ENCODE results near the gene COMTD1.
"Not testable (repeated sequence)": the region's sequence is repeated elsewhere in the genome, so short reads cannot be mapped to it uniquely, and the experiment has no call there.

Gene COMTD1

DNA sequence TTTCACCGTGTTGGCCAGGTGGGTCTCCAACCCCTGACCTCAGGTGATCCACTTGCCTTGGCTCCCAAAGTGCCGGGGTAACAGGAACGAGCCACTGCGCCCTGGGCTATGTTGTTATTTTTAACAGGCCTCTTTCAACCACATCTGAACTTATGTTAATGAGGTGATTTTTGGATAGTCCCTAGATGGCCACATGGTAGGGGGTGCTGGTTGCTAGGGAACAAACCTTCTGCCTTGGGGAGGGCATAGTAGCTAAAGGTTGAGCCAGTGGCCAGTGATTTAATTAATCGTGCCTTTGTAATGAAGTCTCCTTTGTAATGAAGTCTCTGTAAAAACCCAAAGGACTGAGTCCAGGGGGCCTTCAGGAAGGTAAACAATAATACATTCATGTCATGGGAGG, 9.1 kb downstream of the COMTD1 start:
- Mint-ChIP-seq H3K27ac (ENCODE audit: low read depth) (peak overlapping the region; percentile 19), H3K4me1 (peaks cover 57% of the 10 kb centered on the region), H3K27me3 (no peaks in the 10 kb centered on the region), H3K9me3 (no peaks in the 10 kb centered on the region), H3K36me3 (ENCODE audit: insufficient read depth) (peaks cover 81% of the 10 kb centered on the region), H3K4me3 (no peak overlapping the region)
- ATAC-seq (replicated peaks; ENCODE audit: extremely low read depth, poor library complexity, severe bottlenecking), result no peak
- DNase-seq (ENCODE audit: low spot score in 2 of 2), result no peak

- ATAC-seq (replicated peaks; ENCODE audit: extremely low read depth, poor library complexity, severe bottlenecking) (no peak), DNase-seq (ENCODE audit: low spot score in 2 of 2) (no peak)
- Mint-ChIP-seq H3K4me3 (no peak overlapping the region), H3K27ac (ENCODE audit: low read depth) (no peak overlapping the region), H3K27me3 (no peaks in the 10 kb centered on the region), H3K4me1 (peaks cover 60% of the 10 kb centered on the region), H3K9me3 (no peaks in the 10 kb centered on the region), H3K36me3 (ENCODE audit: insufficient read depth) (peaks cover 81% of the 10 kb centered on the region)
These were observed 9.7 kb downstream of the COMTD1 start for GRCh38 chr10:75226095-75226494.

- Mint-ChIP-seq H3K27me3 (no peaks in the 10 kb centered on the region), H3K4me3 (no peak overlapping the region), H3K4me1 (peaks cover 61% of the 10 kb centered on the region), H3K9me3 (no peaks in the 10 kb centered on the region), H3K36me3 (ENCODE audit: insufficient read depth) (peaks cover 83% of the 10 kb centered on the region), H3K27ac (ENCODE audit: low read depth) (peak overlapping the region; percentile 73)
- ATAC-seq (replicated peaks; ENCODE audit: extremely low read depth, poor library complexity, severe bottlenecking) (no peak), DNase-seq (ENCODE audit: low spot score in 2 of 2) (no peak)
These were observed 12.2 kb downstream of the COMTD1 start for GRCh38 chr10:75223507-75223906.

DNA sequence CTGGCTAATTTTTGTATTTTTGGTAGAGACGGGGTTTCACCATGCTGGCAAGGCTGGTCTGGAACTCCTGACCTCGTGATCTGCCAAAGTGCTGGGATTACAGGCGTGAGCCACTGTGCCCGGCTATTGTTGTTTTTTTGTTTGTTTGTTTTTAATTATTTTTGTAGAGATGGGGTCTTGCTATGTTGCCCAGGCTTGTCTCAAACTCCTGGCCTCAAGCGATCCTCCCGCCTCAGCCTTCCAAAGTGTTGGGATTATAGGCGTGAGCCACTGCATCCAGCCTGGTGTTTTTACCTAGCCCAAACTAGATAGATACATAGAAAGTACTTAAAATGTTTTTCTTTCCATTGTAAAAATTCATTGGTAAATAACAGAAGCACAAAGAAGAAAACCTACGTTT, 14.3 kb downstream of the COMTD1 start:
- peaks cover 60% of the 10 kb centered on the region for H3K4me1 Mint-ChIP-seq

GRCh38 chr10:75220274-75220673, 15.5 kb downstream of the COMTD1 start:
- H3K27me3 Mint-ChIP-seq, result no peaks in the 10 kb centered on the region
- no peaks in the 10 kb centered on the region for H3K9me3 Mint-ChIP-seq
- H3K4me3 Mint-ChIP-seq, result no peak overlapping the region
- peaks cover 94% of the 10 kb centered on the region for H3K36me3 Mint-ChIP-seq (ENCODE audit: insufficient read depth)
- peaks cover 58% of the 10 kb centered on the region for H3K4me1 Mint-ChIP-seq
- no peak overlapping the region for H3K27ac Mint-ChIP-seq (ENCODE audit: low read depth)
- ATAC-seq (replicated peaks; ENCODE audit: extremely low read depth, poor library complexity, severe bottlenecking) (no peak), DNase-seq (ENCODE audit: low spot score in 2 of 2) (no peak)

More for the DNA sequence above, 14.3 kb downstream of the COMTD1 start:
- not testable (repeated sequence) for H3K4me3 Mint-ChIP-seq; H3K9me3 Mint-ChIP-seq; ATAC-seq (replicated peaks; ENCODE audit: extremely low read depth, poor library complexity, severe bottlenecking); H3K27me3 Mint-ChIP-seq; DNase-seq (ENCODE audit: low spot score in 2 of 2)
- peak overlapping the region; percentile 44 for H3K27ac Mint-ChIP-seq (ENCODE audit: low read depth)
- peaks cover 89% of the 10 kb centered on the region for H3K36me3 Mint-ChIP-seq (ENCODE audit: insufficient read depth)

DNA sequence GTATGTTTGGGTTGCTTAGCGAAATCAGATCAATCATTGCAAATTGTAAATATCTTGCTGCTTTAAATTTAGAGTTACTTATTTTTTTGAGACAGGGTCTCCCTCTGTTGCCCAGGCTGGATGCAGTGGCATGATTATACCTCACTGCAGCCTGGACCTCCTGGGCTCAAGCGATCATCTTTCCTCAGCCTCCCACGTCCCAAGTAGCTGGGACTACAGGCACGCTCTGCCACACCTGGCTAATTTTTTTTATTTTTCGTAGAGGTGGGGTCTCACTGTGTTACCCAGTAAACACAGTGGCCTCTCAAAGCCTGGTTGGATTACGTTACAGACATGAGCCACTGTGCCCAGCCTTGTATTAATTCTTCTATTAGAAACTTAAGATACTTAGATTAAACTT, 23.4 kb downstream of the COMTD1 start:
- ATAC-seq (replicated peaks; ENCODE audit: extremely low read depth, poor library complexity, severe bottlenecking) (no peak), DNase-seq (ENCODE audit: low spot score in 2 of 2) (no peak)
- peaks cover 56% of the 10 kb centered on the region for H3K36me3 Mint-ChIP-seq (ENCODE audit: insufficient read depth)
- H3K4me3 Mint-ChIP-seq, result peak overlapping the region; percentile 93
- H3K27ac Mint-ChIP-seq (ENCODE audit: low read depth), result peak overlapping the region; percentile 82
- H3K9me3 Mint-ChIP-seq, result no peaks in the 10 kb centered on the region
- no peaks in the 10 kb centered on the region for H3K27me3 Mint-ChIP-seq
- H3K4me1 Mint-ChIP-seq, result peaks cover 29% of the 10 kb centered on the region

DNA sequence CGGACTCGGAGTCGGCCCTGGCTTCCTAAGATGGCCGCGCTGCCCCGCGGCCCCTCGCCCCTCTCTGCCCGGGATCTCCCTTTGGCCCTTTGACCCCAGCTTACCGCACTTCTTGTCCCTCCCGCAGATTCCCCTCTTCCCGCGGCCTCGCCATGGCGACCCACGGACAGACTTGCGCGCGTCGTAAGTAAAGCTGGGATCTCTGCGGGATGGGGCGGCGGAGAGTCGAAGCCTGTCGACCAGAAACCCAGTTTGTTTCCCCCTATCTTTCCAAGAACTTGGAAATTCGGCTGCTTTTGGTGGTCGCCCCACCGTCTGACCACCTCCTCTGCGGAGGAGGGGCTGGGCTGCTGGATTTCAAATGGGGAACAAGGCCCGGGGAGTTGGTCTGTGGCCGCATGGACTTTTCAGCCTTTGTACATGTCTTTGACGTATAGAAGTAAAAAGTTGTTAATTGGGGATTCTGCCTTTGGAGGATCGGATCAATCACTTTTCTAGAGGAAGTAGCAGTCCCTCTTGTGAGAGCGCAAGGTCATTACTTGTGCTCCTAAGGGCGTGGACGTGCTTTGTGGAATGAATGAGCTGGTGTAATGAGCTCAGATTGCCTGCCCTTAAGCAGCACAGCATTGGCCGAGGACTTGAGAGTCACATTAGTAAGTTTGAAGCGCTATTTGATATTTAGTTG, 24.6 kb downstream of the COMTD1 start:
- Mint-ChIP-seq H3K4me1 (peaks cover 22% of the 10 kb centered on the region), H3K27ac (ENCODE audit: low read depth) (peak overlapping the region; percentile 97), H3K27me3 (no peaks in the 10 kb centered on the region), H3K9me3 (no peaks in the 10 kb centered on the region), H3K4me3 (peak overlapping the region; percentile 93), H3K36me3 (ENCODE audit: insufficient read depth) (peaks cover 44% of the 10 kb centered on the region)
- DNase-seq (ENCODE audit: low spot score in 2 of 2) (no peak), ATAC-seq (replicated peaks; ENCODE audit: extremely low read depth, poor library complexity, severe bottlenecking) (no peak)

DNA sequence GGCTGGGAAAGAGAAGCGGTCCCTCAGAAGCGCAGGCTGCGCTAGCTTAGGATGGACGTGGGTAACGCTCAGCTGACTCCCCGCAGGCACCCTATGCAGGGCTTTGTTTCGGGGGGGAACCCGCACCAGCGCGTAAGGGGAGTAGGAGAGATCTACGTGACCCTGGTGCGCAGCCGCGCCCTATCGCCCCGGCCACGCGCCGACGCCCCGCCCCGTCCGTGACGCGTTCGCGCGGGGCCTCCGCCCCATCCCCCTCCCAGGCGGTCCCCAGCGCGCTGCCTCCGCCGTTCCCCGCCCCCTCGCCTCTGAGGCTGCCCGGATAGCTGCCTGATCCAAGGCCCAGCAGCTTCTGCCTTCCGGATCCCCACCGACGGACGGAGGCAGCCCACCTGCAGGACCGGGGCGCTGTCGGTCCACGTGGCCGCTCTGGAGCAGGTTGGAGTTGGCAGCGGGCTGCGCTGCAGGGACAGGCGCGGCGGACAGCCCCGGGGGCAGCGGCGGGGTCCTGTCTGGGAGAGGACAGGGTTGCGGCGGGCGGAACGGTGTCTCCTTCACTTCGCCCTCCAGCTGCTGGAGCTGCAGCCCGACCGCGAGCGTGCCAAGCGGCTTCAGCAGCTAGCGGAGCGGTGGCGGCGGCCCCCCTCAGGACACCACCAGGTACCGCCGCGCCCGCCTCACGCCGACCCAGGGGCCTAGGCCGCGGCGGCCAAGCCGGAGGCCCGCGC, 25.3 kb downstream of the COMTD1 start, which contains the start of gene VDAC2:
TSS of gene VDAC2 (plus strand) at position 515 of the 725 bp plus-strand sequence. CDS start 363 bp downstream, outside the sequence.
- Mint-ChIP-seq H3K4me3 (peak within 1 kb of the TSS; percentile 93), H3K27ac (ENCODE audit: low read depth) (peak within 1 kb of the TSS; percentile 97), H3K36me3 (ENCODE audit: insufficient read depth) (peaks cover 37% of the 10 kb centered on the region), H3K4me1 (peaks cover 19% of the 10 kb centered on the region), H3K27me3 (no peaks in the 10 kb centered on the region), H3K9me3 (no peaks in the 10 kb centered on the region)
- ATAC-seq (replicated peaks; ENCODE audit: extremely low read depth, poor library complexity, severe bottlenecking) (peak; percentile 88), DNase-seq (ENCODE audit: low spot score in 2 of 2) (peak; percentile 97 to 98)

GRCh38 chr10:75209921-75210281, 25.9 kb downstream of the COMTD1 start:
- H3K36me3 Mint-ChIP-seq (ENCODE audit: insufficient read depth), result peaks cover 33% of the 10 kb centered on the region
- peak overlapping the region; percentile 97 for H3K27ac Mint-ChIP-seq (ENCODE audit: low read depth)
- no peaks in the 10 kb centered on the region for H3K9me3 Mint-ChIP-seq

GRCh38 chr10:75209086-75209920, 26.5 kb downstream of the COMTD1 start:
- Mint-ChIP-seq H3K27me3 (no peaks in the 10 kb centered on the region), H3K4me1 (peaks cover 19% of the 10 kb centered on the region), H3K27ac (ENCODE audit: low read depth) (peak overlapping the region; percentile 97), H3K4me3 (peak overlapping the region; percentile 93), H3K36me3 (ENCODE audit: insufficient read depth) (peaks cover 27% of the 10 kb centered on the region), H3K9me3 (no peaks in the 10 kb centered on the region)
- ATAC-seq (replicated peaks; ENCODE audit: extremely low read depth, poor library complexity, severe bottlenecking) (no peak), DNase-seq (ENCODE audit: low spot score in 2 of 2) (no peak)

More at GRCh38 chr10:75209921-75210281, 25.9 kb downstream of the COMTD1 start:
- Mint-ChIP-seq H3K4me3 (peak overlapping the region; percentile 93), H3K27me3 (no peaks in the 10 kb centered on the region), H3K4me1 (peaks cover 19% of the 10 kb centered on the region)
- DNase-seq (ENCODE audit: low spot score in 2 of 2) (no peak), ATAC-seq (replicated peaks; ENCODE audit: extremely low read depth, poor library complexity, severe bottlenecking) (peak; percentile 69)

GRCh38 chr10:75208181-75208580, 27.6 kb downstream of the COMTD1 start:
- Mint-ChIP-seq H3K27me3 (no peaks in the 10 kb centered on the region), H3K36me3 (ENCODE audit: insufficient read depth) (peaks cover 22% of the 10 kb centered on the region), H3K4me1 (peaks cover 19% of the 10 kb centered on the region), H3K9me3 (no peaks in the 10 kb centered on the region), H3K4me3 (no peak overlapping the region), H3K27ac (ENCODE audit: low read depth) (no peak overlapping the region)
- DNase-seq (ENCODE audit: low spot score in 2 of 2) (no peak), ATAC-seq (replicated peaks; ENCODE audit: extremely low read depth, poor library complexity, severe bottlenecking) (no peak)

DNA sequence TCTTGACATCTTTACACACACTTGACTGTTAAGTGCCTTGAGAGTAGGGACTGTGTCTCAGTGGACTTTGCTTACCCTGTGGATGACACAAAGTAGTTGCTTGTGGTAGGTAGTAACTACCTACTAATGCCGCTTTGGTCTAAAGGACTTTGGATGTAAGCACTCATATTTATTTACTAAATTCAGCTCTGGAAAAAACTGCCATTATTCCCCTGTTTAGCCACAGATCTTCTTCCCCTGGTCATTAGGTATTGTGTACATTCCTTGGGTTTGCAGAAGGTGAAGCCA, 28.0 kb downstream of the COMTD1 start:
- ATAC-seq (replicated peaks; ENCODE audit: extremely low read depth, poor library complexity, severe bottlenecking), result no peak
- Mint-ChIP-seq H3K27me3 (no peaks in the 10 kb centered on the region), H3K9me3 (no peaks in the 10 kb centered on the region), H3K36me3 (ENCODE audit: insufficient read depth) (peaks cover 18% of the 10 kb centered on the region), H3K4me1 (peaks cover 18% of the 10 kb centered on the region), H3K4me3 (no peak overlapping the region), H3K27ac (ENCODE audit: low read depth) (no peak overlapping the region)
- DNase-seq (ENCODE audit: low spot score in 2 of 2), result no peak

Measured in central memory CD8-positive, alpha-beta T cell (primary cell).